GM21619 (cell line): Measurements from ENCODE around the gene TMEM8B.

Experiments
- ATAC-seq: cut with Tn5 transposase; IDR thresholded peaks from one replicate; pipeline ENCODE4 v1.9.1; 2021; ENCODE audit not compliant: unreplicated experiment

Gene TMEM8B

GRCh38 chr9:35811381-35812024, 17.5 kb upstream of the TMEM8B start:
- no peak for ATAC-seq

DNA sequence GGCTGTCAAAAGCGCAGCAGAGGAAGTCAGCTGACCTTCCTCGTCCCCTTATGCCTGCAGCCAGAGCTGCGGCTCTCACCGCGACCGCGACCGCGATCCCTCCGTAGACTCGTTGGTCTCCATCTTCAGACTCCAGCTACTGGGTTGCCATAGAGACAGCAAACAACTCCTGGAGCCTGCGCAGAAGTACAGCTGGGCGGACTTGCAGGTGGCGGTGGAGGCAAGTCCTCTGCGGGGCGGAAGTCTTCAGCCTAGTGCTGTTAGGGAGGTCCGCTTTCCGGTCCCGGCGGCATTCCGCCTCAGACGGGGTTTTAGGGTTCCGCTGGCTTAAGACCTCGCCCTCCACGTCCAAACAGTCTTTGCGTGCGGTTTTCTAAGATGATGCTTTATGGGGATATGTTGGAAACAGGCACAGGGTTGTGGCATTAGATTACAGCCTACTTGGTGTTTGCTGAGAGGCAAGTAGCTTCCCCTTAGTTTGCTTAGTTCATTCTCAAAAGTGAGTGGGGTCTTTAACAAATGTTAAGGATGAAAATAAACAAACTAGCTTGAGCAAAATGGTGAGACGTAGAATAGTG, 16.9 kb upstream of the TMEM8B start, which contains the start of gene SPAG8:
SPAG8 (minus strand) TSS at position 238 of the 578 bp plus-strand sequence; CDS start at position 123, 115 bp downstream.
- ATAC-seq, result peak; percentile 59

GRCh38 chr9:35813434-35814105, 15.5 kb upstream of the TMEM8B start:
- ATAC-seq, result no peak

DNA sequence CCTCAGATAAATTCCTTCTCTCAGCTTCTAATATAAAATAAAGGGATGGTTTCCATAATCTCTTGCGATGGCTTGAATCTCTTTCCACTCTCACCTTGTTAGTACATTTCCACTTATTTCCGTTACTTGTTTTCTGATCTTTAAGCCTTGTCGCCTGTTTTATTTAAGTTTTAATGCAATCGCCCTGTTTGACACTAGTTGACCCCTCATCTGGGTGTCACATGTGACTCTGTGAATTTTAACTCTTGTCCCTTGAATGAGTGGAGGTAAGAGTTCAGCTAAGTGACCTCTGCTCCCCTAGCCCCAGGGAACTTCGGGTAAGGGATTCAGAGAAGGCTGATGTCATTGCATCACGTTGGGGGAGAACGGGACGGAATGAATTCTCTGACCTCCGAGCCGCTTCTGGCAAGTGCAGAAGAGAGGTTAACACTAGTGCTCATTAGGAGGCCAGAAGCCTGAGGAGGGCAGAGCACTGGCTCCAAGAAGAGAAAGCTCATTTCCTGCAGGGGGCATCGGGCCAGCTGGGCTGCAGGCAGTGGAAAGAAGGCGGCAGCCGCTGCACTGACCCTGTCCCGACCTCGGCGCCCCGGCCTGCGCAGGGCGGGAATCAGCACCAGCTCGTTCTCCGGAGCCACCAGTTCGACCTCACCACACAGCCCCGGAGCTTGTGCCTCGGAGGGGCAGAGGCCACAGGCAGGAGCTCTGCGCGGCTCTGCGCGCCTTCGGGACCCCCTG, 14.8 kb upstream of the TMEM8B start:
- ATAC-seq, result peak; percentile 26

GRCh38 chr9:35814841-35815543, 14.0 kb upstream of the TMEM8B start, which contains the start of gene HINT2:
Gene HINT2, minus strand, starts transcription at chr9:35815042. Its CDS starts 63 bp downstream, at chr9:35814979.
- peak; percentile 65 for ATAC-seq

DNA sequence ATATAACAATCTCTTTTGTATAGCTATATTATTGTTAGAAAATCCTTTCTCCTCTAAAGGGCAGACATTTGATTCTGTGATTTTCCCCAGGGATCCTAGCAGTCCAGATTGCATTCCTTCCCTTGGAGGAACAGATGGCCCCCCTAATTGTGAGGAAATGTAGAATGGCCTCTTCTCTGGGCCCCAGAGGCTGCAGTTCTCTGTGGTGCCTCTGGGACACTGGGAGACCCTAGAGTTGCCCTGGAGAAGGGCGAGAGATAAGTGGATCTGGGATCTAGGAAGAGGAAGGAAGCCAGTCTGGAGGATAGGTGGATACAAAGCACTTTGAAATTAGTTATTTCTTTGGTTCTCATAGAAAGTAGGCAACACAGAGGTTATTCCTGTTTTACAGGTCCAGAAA, 12.3 kb upstream of the TMEM8B start:
- no peak for ATAC-seq

GRCh38 chr9:35818341-35818740, 10.7 kb upstream of the TMEM8B start:
- ATAC-seq, result no peak

- ATAC-seq, result no peak
Measured at GRCh38 chr9:35820076-35820475, 9.0 kb upstream of the TMEM8B start.

GRCh38 chr9:35822926-35823325, 6.1 kb upstream of the TMEM8B start:
- ATAC-seq, result no peak

DNA sequence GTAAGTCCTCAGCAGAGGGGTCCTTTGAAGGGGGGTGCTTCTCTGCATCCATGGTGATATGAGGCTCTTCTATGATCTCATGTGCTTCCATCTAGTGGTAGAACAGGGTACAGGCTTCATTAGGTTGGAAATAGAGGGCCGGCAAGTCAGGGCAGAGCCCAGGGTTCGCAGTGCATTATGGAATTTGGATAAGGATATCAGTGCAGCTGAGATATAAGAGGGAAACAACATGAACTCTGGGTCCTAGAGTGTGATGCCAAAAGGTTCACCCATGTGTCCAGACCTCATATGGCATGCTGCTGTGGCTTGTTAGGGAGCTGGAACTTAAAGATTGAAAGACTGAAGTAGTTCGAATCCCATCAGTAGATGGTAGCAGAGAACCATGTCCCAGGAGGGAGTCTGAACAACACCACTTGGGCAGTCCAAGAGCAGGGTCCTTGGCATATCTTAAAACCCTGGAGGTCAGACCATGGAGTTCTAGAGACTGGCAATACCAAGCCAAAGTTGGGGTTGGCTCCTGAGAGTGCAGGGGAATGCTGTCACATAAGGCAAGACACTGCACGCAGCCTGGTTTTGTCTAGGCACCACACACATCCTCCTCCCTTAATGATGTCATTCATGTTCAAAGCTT, 2.8 kb upstream of the TMEM8B start:
- ATAC-seq, result no peak

GRCh38 chr9:35827486-35827885, 1.5 kb upstream of the TMEM8B start:
- no peak for ATAC-seq

DNA sequence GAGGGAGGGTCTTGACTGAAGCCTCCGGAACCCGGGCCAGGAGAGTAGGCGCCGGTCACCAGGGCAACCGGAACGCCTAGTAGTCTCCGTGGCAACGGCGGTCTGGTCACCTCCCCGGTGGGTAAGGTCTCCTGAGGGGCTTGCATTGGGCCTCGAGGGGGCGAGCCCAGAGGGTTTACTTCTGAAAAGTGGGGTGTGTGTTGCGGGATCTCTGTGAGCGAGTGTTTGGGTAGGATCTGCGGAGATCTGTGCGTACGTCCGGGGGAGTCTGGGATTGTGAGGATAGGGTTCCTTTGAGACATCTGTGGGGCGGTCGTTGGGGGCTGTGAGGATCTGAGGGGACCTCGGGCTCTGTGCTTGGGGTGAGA, 328 bp upstream of the TMEM8B start, which contains the start of gene FAM221B:
FAM221B (minus strand) TSS at position 17 of the 368 bp plus-strand sequence. CDS start 2,571 bp downstream, outside the sequence.
- no peak for ATAC-seq

DNA sequence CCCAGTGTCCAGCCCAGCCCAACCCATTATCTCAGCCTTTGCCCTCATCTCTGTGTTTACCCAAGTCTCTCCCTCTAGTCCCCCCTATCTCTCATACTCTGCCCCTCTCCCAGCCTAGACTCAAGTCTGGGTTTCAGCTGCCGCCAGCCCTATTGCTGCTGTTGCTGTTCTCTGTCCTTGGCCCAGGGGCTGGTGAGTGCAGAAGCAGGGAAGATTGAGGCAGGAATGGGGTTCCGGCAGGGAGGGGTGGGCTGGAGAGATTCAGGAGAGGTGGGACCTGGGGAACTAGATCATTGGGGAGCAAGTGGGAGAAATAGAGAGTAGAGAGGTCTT, 702 bp downstream of the TMEM8B start:
- ATAC-seq, result no peak

GRCh38 chr9:35831040-35831439, 2.0 kb downstream of the TMEM8B start:
- ATAC-seq, result no peak

- ATAC-seq, result no peak
Measured at GRCh38 chr9:35832814-35833213, 3.8 kb downstream of the TMEM8B start.

DNA sequence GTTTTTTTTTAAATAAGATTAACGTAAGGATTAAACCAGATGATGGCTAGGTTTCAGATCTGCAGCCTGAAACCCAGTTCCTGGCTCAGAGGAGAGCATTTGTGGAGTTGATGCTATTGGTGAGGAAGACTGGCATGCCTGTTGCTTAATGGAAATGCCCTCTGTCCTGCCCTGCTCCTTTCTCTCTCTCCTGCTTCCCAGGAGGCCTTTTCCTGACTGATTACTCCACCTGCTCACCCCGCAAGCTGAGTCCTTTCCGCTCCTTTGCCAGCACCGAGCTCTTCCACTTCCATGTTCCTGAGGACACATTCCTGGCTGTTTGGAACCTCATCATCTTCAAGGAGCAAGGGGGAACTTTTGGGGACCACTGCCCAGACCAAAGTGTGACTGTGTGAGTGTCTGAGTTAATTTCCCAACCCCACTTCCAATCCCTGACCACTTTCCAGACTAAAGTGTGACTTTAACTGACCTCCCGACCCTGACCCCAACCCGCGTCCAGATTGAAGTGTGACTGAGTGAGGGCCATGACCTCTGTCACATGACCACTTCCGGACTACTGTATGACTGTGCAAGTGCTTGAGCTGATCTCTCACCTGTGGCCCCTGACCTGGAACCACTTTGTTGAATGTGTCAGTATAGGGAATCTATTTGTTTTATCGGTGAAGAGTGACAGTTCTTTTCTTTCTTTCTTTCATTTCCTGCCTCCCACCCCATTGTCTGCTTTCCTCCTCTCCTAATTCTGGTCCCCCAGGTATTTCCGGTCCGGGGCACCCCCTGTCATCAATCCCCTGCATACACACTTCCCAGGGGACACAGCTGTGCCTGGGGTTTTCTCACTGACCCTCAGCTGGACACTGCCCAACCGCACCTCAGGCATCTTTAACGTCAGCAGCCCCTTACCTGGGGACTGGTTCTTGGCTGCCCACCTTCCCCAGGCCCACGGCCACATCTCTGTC, 5.5 kb downstream of the TMEM8B start:
- ATAC-seq, result no peak

- ATAC-seq, result no peak
Measured at GRCh38 chr9:35835216-35835632, 6.2 kb downstream of the TMEM8B start.

DNA sequence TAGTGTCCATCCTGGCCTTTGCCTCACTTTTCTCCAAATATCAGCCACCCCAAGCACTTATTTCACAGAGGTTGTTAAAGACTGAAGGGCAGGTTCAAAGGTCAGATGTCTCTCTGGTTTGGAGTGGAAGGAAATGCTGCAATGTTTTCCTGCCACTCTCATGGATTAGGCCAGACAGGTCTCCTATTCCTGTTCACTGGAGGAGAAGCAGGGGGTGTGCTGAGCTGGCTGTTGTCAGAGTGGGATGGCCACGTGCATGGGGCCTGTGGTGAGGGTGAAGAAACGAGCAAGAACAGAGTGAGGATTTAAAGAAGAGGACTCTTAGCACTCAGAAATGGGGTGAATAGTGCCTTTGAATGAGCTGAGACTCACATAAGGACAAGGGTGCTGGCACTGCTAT, 6.7 kb downstream of the TMEM8B start:
- ATAC-seq, result no peak

DNA sequence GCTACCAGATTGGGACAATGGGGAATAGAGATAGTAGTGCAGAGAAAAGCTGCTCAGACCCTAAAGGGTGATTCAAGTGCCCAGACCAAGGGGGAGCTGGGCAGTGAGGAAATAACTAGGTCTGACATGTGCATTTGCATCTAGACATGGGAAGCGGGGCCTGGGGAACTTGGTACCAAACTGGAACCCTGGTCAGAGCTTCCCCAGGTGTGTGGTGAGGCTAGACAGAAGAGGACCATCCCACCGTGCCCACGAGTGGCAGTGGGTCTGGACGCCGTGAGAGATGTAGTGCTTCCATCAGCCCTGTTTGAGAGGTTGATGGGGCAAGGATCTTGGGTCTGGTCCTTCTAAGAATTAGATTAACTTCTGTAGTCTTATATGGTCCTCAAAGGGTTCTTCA, 7.6 kb downstream of the TMEM8B start:
- no peak for ATAC-seq
